HCT116 (cell line): ENCODE results near the gene ETFA. TPM values are rescaled to one million over a fixed set of nuclear protein-coding genes. Genes with fewer than 3 reads are reported as not detected.

Experiments used
- ATAC-seq: fragments of 200-7000 bp; cut with Tn5 transposase; 2 replicates; pipeline ENCODE4 v1.9.1; 2020; ENCODE audit warnings: mild to moderate bottlenecking, moderate library complexity
- BruUV-seq: library from RNA; stranded (reverse); fragments of 400-500 nt; replicated peaks from 2 replicates; lab custom pipeline; 2021; lab: Mats Ljungman, UMichigan
- CTCF ChIA-PET: fragments of 300-600 bp; sonication (Branson Sonifier 250); formaldehyde crosslinking; loops from one replicate; lab custom pipeline; 2021; ENCODE audit warnings: antibody characterized with exemption; lab: Charles Lee
- POLR2A ChIA-PET: fragments of 300-600, 350-600 bp; sonication (Branson Sonifier 250); formaldehyde crosslinking; loops from one replicate; lab custom pipeline; 2021; ENCODE audit warnings: antibody characterized with exemption; lab: Charles Lee
- RAD21 ChIA-PET, 2 experiments: fragments of 300-600 bp; sonication (Branson Sonifier 250); formaldehyde crosslinking; loops; one replicate each; lab custom pipeline; 2023; ENCODE audit warnings: low total read pairs in 2 of 2; ENCODE audit not compliant: uncharacterized antibody in 2 of 2, unreplicated experiment in 2 of 2, low non-redundant PET in 1 of 2; lab: Charles Lee
- DNase-seq: peaks from one replicate; pipeline ENCODE4 v3.0.0-alpha.2; 2010; ENCODE audit warnings: low read depth, low spot score
- H2AFZ ChIP-seq: fragments of 200-600 bp; shearing (Covaris generic), sonication (generic); 2 replicates; pipeline ENCODE4 v1.6.1; 2017; ENCODE audit warnings: low read depth, mixed run types, mixed read lengths, antibody characterized with exemption, low read length; ENCODE audit not compliant: poor library complexity, severe bottlenecking
- H3K27ac ChIP-seq: 2 replicates; pipeline ENCODE4 v1.5.1; 2012; ENCODE audit warnings: low read depth, low read length
- H3K27me3 ChIP-seq: fragments of 200-600 bp; sonication (generic); 2 replicates; pipeline ENCODE4 v1.6.1; 2016; ENCODE audit warnings: mixed run types, low read length, mixed read lengths; ENCODE audit not compliant: insufficient read depth
- H3K36me3 ChIP-seq, 2 experiments: fragments of 200-500 bp in 1 of 2; fragments of 200-600 bp in 1 of 2; sonication (Bioruptor generic) in 1 of 2; sonication (generic) in 1 of 2; 2 replicates each; pipeline versions ENCODE4 v1.5.1 to v1.6.1; 2014 to 2016; ENCODE audit warnings: low read length in 2 of 2, inconsistent platforms in 1 of 2, mixed read lengths in 1 of 2, mixed run types in 1 of 2; ENCODE audit not compliant: insufficient read depth in 2 of 2, control insufficient read depth in 1 of 2
- H3K4me1 ChIP-seq, 2 experiments: fragments of 200-600 bp in 1 of 2; sonication (generic) in 1 of 2; 2 replicates each; pipeline versions ENCODE4 v1.5.1 to v1.6.1; 2012 to 2017; ENCODE audit warnings: low read length in 2 of 2, inconsistent platforms in 1 of 2, mild to moderate bottlenecking in 1 of 2, mixed read lengths in 1 of 2, mixed run types in 1 of 2, moderate library complexity in 1 of 2; ENCODE audit not compliant: insufficient read depth in 2 of 2, control insufficient read depth in 1 of 2
- H3K4me2 ChIP-seq: fragments of 200-600 bp; sonication (generic); 2 replicates; pipeline ENCODE4 v1.6.1; 2017; ENCODE audit warnings: mixed run types, low read length, mixed read lengths
- H3K4me3 ChIP-seq, 2 experiments: fragments of 200-600 bp in 1 of 2; sonication (generic) in 1 of 2; replicated peaks in 1 of 2; 2 replicates each; pipeline ENCODE4 v1.5.1; 2011 to 2016; ENCODE audit warnings: low read length in 2 of 2, control low read depth in 1 of 2, low read depth in 1 of 2, mild to moderate bottlenecking in 1 of 2, mixed read lengths in 1 of 2, mixed run types in 1 of 2
- H3K79me2 ChIP-seq: fragments of 200-600 bp; sonication (generic); 2 replicates; pipeline ENCODE4 v1.6.1; 2017; ENCODE audit warnings: mild to moderate bottlenecking, mixed run types, low read length, moderate library complexity, mixed read lengths; ENCODE audit not compliant: insufficient read depth
- H3K9ac ChIP-seq: fragments of 200-600 bp; sonication (generic); 2 replicates; pipeline ENCODE4 v1.6.1; 2016; ENCODE audit warnings: low read length, mixed read lengths
- H3K9me2 ChIP-seq: fragments of 200-600 bp; sonication (generic), shearing (Covaris generic); 2 replicates; pipeline ENCODE4 v1.6.1; 2017; ENCODE audit warnings: mixed run types, mild to moderate bottlenecking, moderate library complexity; ENCODE audit not compliant: insufficient read depth
- H3K9me3 ChIP-seq, 2 experiments: fragments of 200-500 bp in 1 of 2; fragments of 200-600 bp in 1 of 2; sonication (Bioruptor generic) in 1 of 2; sonication (generic) in 1 of 2; 2 replicates each; pipeline ENCODE4 v1.6.1; 2014 to 2017; ENCODE audit warnings: low read length in 2 of 2, mixed read lengths in 2 of 2, inconsistent platforms in 1 of 2, low read depth in 1 of 2, mild to moderate bottlenecking in 1 of 2, mixed run types in 1 of 2, moderate library complexity in 1 of 2; ENCODE audit not compliant: control insufficient read depth in 1 of 2, insufficient read depth in 1 of 2
- H4K20me1 ChIP-seq: fragments of 200-600 bp; sonication (generic), shearing (Covaris generic); 2 replicates; pipeline ENCODE4 v1.6.1; 2017; ENCODE audit warnings: mixed run types, mild to moderate bottlenecking, moderate library complexity; ENCODE audit not compliant: insufficient read depth
- ATF3 ChIP-seq: IDR thresholded peaks from 2 replicates; pipeline ENCODE4 v1.6.1; 2012
- CBX3 ChIP-seq: IDR thresholded peaks from 2 replicates; pipeline ENCODE4 v1.6.1; 2012; ENCODE audit warnings: low read depth
- CTCF ChIP-seq, 3 experiments: fragments of 200-600 bp in 1 of 3; sonication (generic) in 1 of 3; IDR thresholded peaks in 2 of 3; conservative IDR thresholded peaks in 1 of 3; 2 replicates each; pipeline ENCODE4 v1.5.1; 2012 to 2017; ENCODE audit warnings: low read depth in 2 of 3, low read length in 2 of 3, antibody characterized with exemption in 1 of 3, borderline replicate concordance in 1 of 3, control low read depth in 1 of 3, mild to moderate bottlenecking in 1 of 3, mixed read lengths in 1 of 3, mixed run types in 1 of 3, moderate library complexity in 1 of 3; ENCODE audit not compliant: insufficient read depth in 1 of 3
- ELF1 ChIP-seq: IDR thresholded peaks from 2 replicates; pipeline ENCODE4 v1.6.1; 2012; ENCODE audit warnings: low read depth, borderline replicate concordance
- EZH2 ChIP-seq: fragments of 200-600 bp; sonication (generic); IDR thresholded peaks from 2 replicates; pipeline ENCODE4 v1.6.1; 2017; ENCODE audit warnings: antibody characterized with exemption, mixed run types
- FOSL1 ChIP-seq: IDR thresholded peaks from 2 replicates; pipeline ENCODE4 v1.6.1; 2012; ENCODE audit warnings: low read depth
- JUND ChIP-seq: IDR thresholded peaks from 2 replicates; pipeline ENCODE4 v1.6.1; 2012
- MAX ChIP-seq: IDR thresholded peaks from 2 replicates; pipeline ENCODE4 v1.6.1; 2012
- POLR2AphosphoS5 ChIP-seq: IDR thresholded peaks from 2 replicates; pipeline ENCODE4 v1.6.1; 2011; ENCODE audit warnings: mild to moderate bottlenecking, low read depth, low read length, moderate library complexity
- RAD21 ChIP-seq: IDR thresholded peaks from 2 replicates; pipeline ENCODE4 v1.6.1; 2012; ENCODE audit warnings: low read depth, mild to moderate bottlenecking
- REST ChIP-seq: IDR thresholded peaks from 2 replicates; pipeline ENCODE4 v1.6.1; 2012; ENCODE audit warnings: low read depth
- SIN3A ChIP-seq: IDR thresholded peaks from 2 replicates; pipeline ENCODE4 v1.6.1; 2012; ENCODE audit warnings: low read depth
- SP1 ChIP-seq: IDR thresholded peaks from 2 replicates; pipeline ENCODE4 v1.6.1; 2012; ENCODE audit warnings: low read depth
- TCF7L2 ChIP-seq: IDR thresholded peaks from 2 replicates; pipeline ENCODE4 v1.7.0; 2011; ENCODE audit warnings: borderline replicate concordance, inconsistent platforms; ENCODE audit not compliant: insufficient read depth, insufficient read length; ENCODE audit errors: extremely low read depth
- YY1 ChIP-seq: IDR thresholded peaks from 2 replicates; pipeline ENCODE4 v1.6.1; 2011; ENCODE audit warnings: low read length, low read depth, moderate library complexity, mild to moderate bottlenecking; ENCODE audit not compliant: insufficient replicate concordance; ENCODE audit errors: extremely low read depth
- ZBTB33 ChIP-seq: IDR thresholded peaks from 2 replicates; pipeline ENCODE4 v1.6.1; 2011; ENCODE audit warnings: mild to moderate bottlenecking, low read length, moderate library complexity; ENCODE audit not compliant: insufficient replicate concordance; ENCODE audit errors: extremely low read depth
- ZFX ChIP-seq: fragments of 450-650 bp; IDR thresholded peaks from 2 replicates; pipeline ENCODE4 v1.6.1; 2017
- ZNF274 ChIP-seq: fragments of 200-500 bp; sonication (Bioruptor generic); IDR thresholded peaks from 2 replicates; pipeline ENCODE4 v1.6.1; 2014; ENCODE audit warnings: mild to moderate bottlenecking, low read depth, low read length, inconsistent platforms
- intact Hi-C: fragments of 100-400 bp; cut with micrococcal nuclease; formaldehyde crosslinking; loops from 2 replicates; pipeline ENCODE4 v1.10.0; 2022
- total RNA-seq: library from RNA; stranded (reverse); gene quantifications from one replicate; pipeline ENCODE4 v1.2.1, GENCODE V29; 2021; ENCODE audit not compliant: unreplicated experiment

Gene ETFA
- total RNA-seq, 1 experiment from 2014 or later: 144 TPM

GRCh38 chr15:76173317-76173834 is 137.9 kb downstream of the ETFA start:
- Histone ChIP-seq H3K79me2 (no peaks in the 10 kb centered on the region), H3K36me3 (no peaks in the 10 kb centered on the region), H4K20me1 (no peaks in the 10 kb centered on the region), H3K4me2 (no peak overlapping the region), H3K4me3 (no peak overlapping the region), H3K27me3 (no peaks in the 10 kb centered on the region), H3K9me2 (no peaks in the 10 kb centered on the region), H3K9ac (no peak overlapping the region), H3K27ac (no peak overlapping the region), H2AFZ (no peak overlapping the region), H3K9me3 (no peaks in the 10 kb centered on the region), H3K4me1 (peaks cover 0 to 16% of the 10 kb centered on the region in 2 experiments; a peak in 2 of 4 replicates)
- ATAC-seq: no peak
- POLR2A ChIA-PET: no interaction called here
- RAD21 ChIA-PET: no interaction called here
- no peak for DNase-seq
- CTCF ChIA-PET: interaction anchor here (1.4 kb wide), 1 partner anchor 12 kb away, joined by 3 read pairs; no protein-coding TSS in a partner anchor
- TF ChIP-seq MAX (no peak), ELF1 (no peak), ATF3 (no peak), SP1 (no peak), YY1 (no peak), ZNF274 (no peak), EZH2 (no peak), ZBTB33 (no peak), SIN3A (no peak), FOSL1 (no peak), ZFX (no peak), CBX3 (no peak), CTCF (IDR thresholded peaks at IDR 0.05 in 2 of 3, conservative IDR thresholded peaks at IDR 0.05 in 1 of 3; ENCODE audit: borderline replicate concordance in 1 of 3, insufficient read depth in 1 of 3, low read depth in 2 of 3, low read length in 2 of 3) (no peak), TCF7L2 (no peak), REST (no peak), JUND (no peak), POLR2AphosphoS5 (no peak), RAD21 (no peak)
- intact Hi-C loops: no loop called here
- no TSS peak for BruUV-seq
